IPS-20b (cell line): ENCODE data around the gene PEX14.
A peak's percentile ranks its signal among the peaks of the same experiment; 100 is the strongest.
"Not testable (repeated sequence)": the region's sequence is repeated elsewhere in the genome, so short reads cannot be mapped to it uniquely, and the experiment has no call there.

Source experiments
- H3K27ac ChIP-seq: one replicate; pipeline ENCODE4 v1.5.1; 2013; ENCODE audit warnings: low read length
- H3K27me3 ChIP-seq: 2 replicates; pipeline ENCODE4 v1.6.1; 2013; ENCODE audit warnings: mild to moderate bottlenecking, low read length, inconsistent platforms; ENCODE audit not compliant: insufficient read depth
- H3K36me3 ChIP-seq: 2 replicates; pipeline ENCODE4 v1.6.1; 2013; ENCODE audit warnings: low read depth, mild to moderate bottlenecking, inconsistent platforms, low read length, moderate library complexity; ENCODE audit not compliant: insufficient read depth
- H3K4me1 ChIP-seq: 2 replicates; pipeline ENCODE4 v1.6.1; 2013; ENCODE audit warnings: mild to moderate bottlenecking, control low read depth, inconsistent platforms, low read length, moderate library complexity; ENCODE audit not compliant: insufficient read depth
- H3K4me3 ChIP-seq: 2 replicates; pipeline ENCODE4 v1.5.1; 2013; ENCODE audit warnings: mild to moderate bottlenecking, low read length, inconsistent platforms
- H3K9ac ChIP-seq: 2 replicates; pipeline ENCODE4 v1.6.1; 2013; ENCODE audit warnings: low read depth, mild to moderate bottlenecking, inconsistent platforms, low read length, moderate library complexity
- H3K9me3 ChIP-seq: 2 replicates; pipeline ENCODE4 v1.6.1; 2013; ENCODE audit warnings: mild to moderate bottlenecking, low read depth, low read length, inconsistent platforms; ENCODE audit not compliant: insufficient read depth

PEX14 gene

GRCh38 chr1:10456048-10456447, 18.7 kb upstream of the PEX14 start:
- Histone ChIP-seq H3K27me3 (no peaks in the 10 kb centered on the region), H3K9ac (no peak overlapping the region), H3K9me3 (no peaks in the 10 kb centered on the region), H3K4me3 (no peak overlapping the region), H3K4me1 (peaks cover 7% of the 10 kb centered on the region; the same call in 1 of the 2 replicates), H3K36me3 (peaks cover 24% of the 10 kb centered on the region), H3K27ac (no peak overlapping the region)

- H3K27me3 ChIP-seq, result no peaks in the 10 kb centered on the region
- H3K9me3 ChIP-seq, result no peaks in the 10 kb centered on the region
- H3K9ac ChIP-seq, result no peak overlapping the region
- peaks cover 30% of the 10 kb centered on the region for H3K36me3 ChIP-seq
- H3K27ac ChIP-seq, result no peak overlapping the region
- H3K4me1 ChIP-seq, result peaks cover 1% of the 10 kb centered on the region; the same call in 1 of the 2 replicates
- no peak overlapping the region for H3K4me3 ChIP-seq
These were observed 18.1 kb upstream of the PEX14 start for GRCh38 chr1:10456661-10457060.

- not testable (repeated sequence) for H3K9ac ChIP-seq, H3K27me3 ChIP-seq, H3K4me1 ChIP-seq, H3K9me3 ChIP-seq, H3K27ac ChIP-seq, H3K4me3 ChIP-seq
- peaks cover 34% of the 10 kb centered on the region for H3K36me3 ChIP-seq
These were observed 17.3 kb upstream of the PEX14 start for GRCh38 chr1:10457462-10457861.

- Histone ChIP-seq H3K27me3 (no peaks in the 10 kb centered on the region), H3K4me3 (no peak overlapping the region), H3K4me1 (no peaks in the 10 kb centered on the region), H3K9ac (no peak overlapping the region), H3K36me3 (peaks cover 38% of the 10 kb centered on the region), H3K27ac (no peak overlapping the region), H3K9me3 (no peaks in the 10 kb centered on the region)
These were observed 16.9 kb upstream of the PEX14 start for GRCh38 chr1:10457875-10458274.

- Histone ChIP-seq H3K27me3 (no peaks in the 10 kb centered on the region), H3K9me3 (no peaks in the 10 kb centered on the region), H3K36me3 (peaks cover 50% of the 10 kb centered on the region), H3K27ac (no peak overlapping the region), H3K4me1 (no peaks in the 10 kb centered on the region), H3K4me3 (no peak overlapping the region), H3K9ac (no peak overlapping the region)
These were observed 15.6 kb upstream of the PEX14 start for GRCh38 chr1:10459184-10459583.

- Histone ChIP-seq H3K27me3 (no peaks in the 10 kb centered on the region), H3K4me3 (no peak overlapping the region), H3K4me1 (0 out of 2 replicates have a peak, but pooled peaks cover 3% of the 10 kb centered on the region), H3K9me3 (no peaks in the 10 kb centered on the region), H3K27ac (no peak overlapping the region), H3K9ac (no peak overlapping the region), H3K36me3 (peaks cover 72% of the 10 kb centered on the region)
These were observed 7.7 kb upstream of the PEX14 start for GRCh38 chr1:10467078-10467477.

GRCh38 chr1:10470043-10470442, 4.7 kb upstream of the PEX14 start:
- peaks cover 3% of the 10 kb centered on the region; the same call in 1 of the 2 replicates for H3K4me1 ChIP-seq
- H3K9me3 ChIP-seq, result no peaks in the 10 kb centered on the region
- no peak overlapping the region for H3K9ac ChIP-seq
- H3K36me3 ChIP-seq, result peaks cover 44% of the 10 kb centered on the region
- H3K4me3 ChIP-seq, result no peak overlapping the region
- H3K27ac ChIP-seq, result no peak overlapping the region
- no peaks in the 10 kb centered on the region for H3K27me3 ChIP-seq

GRCh38 chr1:10471411-10472219, 3.1 kb upstream of the PEX14 start:
- Histone ChIP-seq H3K27me3 (no peaks in the 10 kb centered on the region), H3K27ac (no peak overlapping the region), H3K9me3 (no peaks in the 10 kb centered on the region), H3K4me1 (peaks cover 7% of the 10 kb centered on the region; the same call in 1 of the 2 replicates), H3K36me3 (peaks cover 29% of the 10 kb centered on the region), H3K9ac (peak overlapping the region; percentile 88), H3K4me3 (peak overlapping the region; percentile 93)

GRCh38 chr1:10472220-10473144, 2.3 kb upstream of the PEX14 start, which contains the start of gene DFFA:
DFFA (minus strand) TSS chr1:10472529; CDS start chr1:10472458, 71 bp downstream.
- Histone ChIP-seq H3K27me3 (no peaks in the 10 kb centered on the region), H3K9me3 (no peaks in the 10 kb centered on the region), H3K4me3 (peak within 1 kb of the TSS; percentile 93), H3K4me1 (peaks cover 7% of the 10 kb centered on the region; the same call in 1 of the 2 replicates), H3K9ac (peak within 1 kb of the TSS; percentile 88), H3K36me3 (peaks cover 20% of the 10 kb centered on the region), H3K27ac (no peak within 1 kb of the TSS)

GRCh38 chr1:10473145-10473765, 1.5 kb upstream of the PEX14 start:
- Histone ChIP-seq H3K4me1 (peaks cover 7% of the 10 kb centered on the region; the same call in 1 of the 2 replicates), H3K27me3 (no peaks in the 10 kb centered on the region), H3K27ac (no peak overlapping the region), H3K9ac (no peak overlapping the region), H3K4me3 (peak overlapping the region; percentile 93; the same call in 1 of the 2 replicates), H3K9me3 (no peaks in the 10 kb centered on the region), H3K36me3 (peaks cover 12% of the 10 kb centered on the region)

GRCh38 chr1:10474309-10474612, 489 bp upstream of the PEX14 start:
- not testable (repeated sequence) for H3K4me1 ChIP-seq, H3K36me3 ChIP-seq, H3K27ac ChIP-seq, H3K9ac ChIP-seq, H3K9me3 ChIP-seq, H3K27me3 ChIP-seq
- H3K4me3 ChIP-seq, result peak overlapping the region; percentile 89; the same call in 1 of the 2 replicates
